ENCODE data around the gene SPATA16.
A peak's percentile ranks its signal among the peaks of the same experiment; 100 is the strongest.
"Not testable (repeated sequence)": the region's sequence is repeated elsewhere in the genome, so short reads cannot be mapped to it uniquely, and the experiment has no call there.

The SPATA16 gene

DNA sequence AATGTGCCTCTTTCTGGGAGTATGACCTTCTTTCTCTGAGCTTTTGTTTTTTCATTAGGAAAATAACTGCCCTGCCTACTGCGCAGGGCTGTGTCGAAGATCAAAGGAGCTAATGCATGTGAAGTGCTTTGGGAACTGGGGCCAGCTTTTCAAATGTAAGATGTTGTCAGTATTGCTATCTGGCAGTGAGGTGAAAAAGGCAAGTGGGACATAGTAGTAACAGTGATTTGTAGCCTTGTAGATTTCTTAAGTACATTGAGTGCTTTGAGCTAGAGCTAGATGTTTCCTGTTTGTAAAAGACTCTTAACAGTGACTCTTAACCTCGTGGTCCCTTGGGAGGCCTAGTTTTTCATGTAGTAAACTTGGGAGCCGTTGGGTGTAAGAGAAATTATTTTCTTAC, 264.0 kb downstream of the SPATA16 start:
- no peak for DNase-seq (ENCODE audit: low spot score)

DNA sequence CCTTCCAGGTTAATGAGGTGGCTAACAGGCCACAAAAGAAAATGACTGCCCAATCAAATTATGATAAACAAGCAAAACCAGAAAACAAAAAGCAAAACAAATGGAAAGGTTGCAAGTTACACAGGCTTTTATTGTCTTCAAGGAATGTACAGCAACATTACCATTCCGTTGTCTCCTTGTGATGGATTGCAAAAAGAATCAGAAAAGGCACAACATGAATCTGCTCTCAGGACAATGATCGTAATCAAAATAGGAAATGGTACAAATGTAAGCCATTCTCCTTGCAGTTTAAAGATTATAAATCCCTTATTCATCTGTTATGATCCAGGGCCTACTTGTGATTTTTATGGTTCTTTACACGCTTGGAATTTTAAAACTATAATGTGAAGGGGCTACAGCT, 264.7 kb downstream of the SPATA16 start:
- no peak for DNase-seq (ENCODE audit: low spot score)

DNA sequence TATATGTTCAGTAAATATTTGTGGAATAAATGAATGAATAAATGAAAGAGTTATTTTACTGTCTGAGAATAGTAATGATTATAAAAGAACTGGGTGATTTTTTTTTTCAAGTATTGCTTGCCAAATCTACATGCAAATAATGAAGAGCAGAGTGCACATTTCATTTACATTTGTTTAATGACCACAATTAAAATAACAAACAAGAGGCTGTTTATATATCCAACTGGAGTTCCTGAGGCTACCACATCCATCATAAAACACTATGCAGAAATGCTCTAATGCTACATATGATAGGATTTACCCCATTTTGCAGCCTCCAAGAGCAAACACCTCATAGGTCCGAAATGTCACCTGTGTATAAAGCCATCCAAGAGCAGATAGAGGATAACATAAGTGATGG, 266.0 kb downstream of the SPATA16 start:
- no peak for DNase-seq (ENCODE audit: low spot score)

GRCh38 chr3:172869784-172870518, 271.1 kb downstream of the SPATA16 start:
- no peak for DNase-seq (ENCODE audit: low spot score)

- DNase-seq (ENCODE audit: low spot score) = no peak
Observed at GRCh38 chr3:172869368-172869771, 271.7 kb downstream of the SPATA16 start.

DNA sequence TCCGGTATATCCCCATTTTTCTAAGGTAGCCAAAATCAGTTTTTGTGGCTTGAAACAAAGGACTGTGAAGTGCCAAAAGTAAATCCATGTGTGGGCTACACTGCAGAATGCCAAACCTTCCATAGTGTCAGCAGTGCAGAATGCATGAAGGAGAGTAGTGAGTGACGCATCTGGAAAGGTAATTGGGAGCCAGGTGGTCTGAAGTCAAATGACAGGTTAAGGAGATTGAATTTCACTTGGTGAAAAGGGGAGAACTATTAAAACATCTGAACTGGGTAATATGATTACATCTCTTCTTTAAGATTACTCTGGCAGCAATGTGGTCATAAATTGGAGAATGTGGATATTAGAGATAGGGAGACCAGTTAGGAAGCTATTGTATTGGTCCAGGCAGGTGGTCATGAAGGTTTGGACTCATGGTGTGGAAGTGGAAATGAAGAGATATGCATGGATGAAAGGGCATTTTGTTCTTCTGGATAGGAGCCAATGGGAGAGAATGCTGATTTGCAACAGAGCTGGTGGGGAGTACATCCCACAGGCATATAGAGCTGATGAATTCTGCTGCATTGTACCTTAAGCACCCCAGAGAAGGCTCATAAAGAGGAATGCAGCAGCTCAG, 272.3 kb downstream of the SPATA16 start:
- no peak for DNase-seq (ENCODE audit: low spot score)

DNA sequence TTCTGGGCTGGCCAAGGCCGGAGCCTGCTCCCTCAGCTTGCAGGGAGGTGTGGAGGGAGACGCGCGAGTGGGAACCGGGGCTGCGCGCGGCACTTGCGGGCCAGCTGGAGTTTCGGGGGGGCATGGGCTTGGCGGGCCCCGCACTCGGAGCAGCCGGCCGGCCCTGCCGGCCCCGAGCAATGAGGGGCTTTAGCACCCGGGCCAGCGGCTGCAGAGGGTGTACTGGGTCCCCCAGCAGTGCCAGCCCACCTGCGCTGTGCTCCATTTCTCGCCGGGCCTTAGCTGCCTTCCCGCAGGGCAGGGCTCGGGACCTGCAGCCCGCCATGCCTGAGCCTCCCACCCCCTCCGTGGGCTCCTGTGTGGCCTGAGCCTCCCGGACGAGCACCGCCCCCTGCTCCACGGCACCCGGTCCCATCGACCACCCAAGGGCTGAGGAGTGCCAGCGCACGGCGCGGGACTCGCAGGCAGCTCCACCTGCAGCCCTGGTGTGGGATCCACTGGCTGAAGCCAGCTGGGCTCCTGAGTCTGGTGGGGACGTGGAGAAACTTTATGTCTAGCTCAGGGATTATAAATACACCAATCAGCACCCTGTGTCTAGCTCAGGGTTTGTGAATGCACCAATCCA, 274.2 kb downstream of the SPATA16 start:
- DNase-seq (ENCODE audit: low spot score) = not testable (repeated sequence)

DNA sequence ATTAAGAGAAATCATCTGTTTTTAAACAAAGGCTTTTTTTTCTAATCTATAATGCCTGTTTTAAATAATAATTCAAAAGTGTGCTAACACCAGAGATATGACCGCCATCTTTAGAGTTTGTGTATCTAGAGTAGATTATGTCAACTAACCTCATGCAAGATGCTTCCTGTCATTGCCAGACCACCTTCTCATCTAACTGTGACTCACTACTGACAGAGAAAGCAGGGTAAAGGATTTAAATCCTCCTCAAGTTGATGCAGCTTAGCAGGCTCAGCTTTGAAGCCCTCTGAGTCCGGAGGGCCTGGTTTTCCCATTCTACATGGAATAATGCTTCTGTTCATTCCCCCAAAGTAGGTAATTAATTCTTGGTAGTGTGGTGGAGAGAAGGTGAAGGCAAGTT, 282.0 kb downstream of the SPATA16 start:
- no peak for DNase-seq (ENCODE audit: low spot score)

- peak; percentile 66 for DNase-seq (ENCODE audit: low spot score)
Observed at GRCh38 chr3:172856795-172857742, 284.0 kb downstream of the SPATA16 start.

DNA sequence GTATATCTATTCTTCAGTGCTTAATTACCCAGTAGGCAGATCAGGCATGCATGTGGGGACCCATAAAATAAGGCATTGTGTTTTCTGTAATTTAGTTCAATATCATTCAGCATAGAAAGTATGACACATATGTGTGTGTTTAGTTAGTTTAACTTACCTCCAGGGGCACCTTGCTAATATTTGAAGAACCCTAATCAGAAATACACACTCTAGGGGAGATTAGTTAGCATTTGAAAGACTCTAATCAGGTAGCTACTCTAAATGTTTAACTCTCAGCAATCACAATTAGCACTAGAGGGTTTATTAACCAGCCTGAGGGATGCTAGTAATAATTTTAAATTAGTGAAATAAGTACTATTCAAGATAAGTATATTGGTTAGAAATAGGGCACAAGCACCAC, 286.0 kb downstream of the SPATA16 start:
- DNase-seq (ENCODE audit: low spot score) = no peak

- DNase-seq (ENCODE audit: low spot score) = no peak
Observed at GRCh38 chr3:172853921-172854666, 286.9 kb downstream of the SPATA16 start.

GRCh38 chr3:172853005-172853404, 288.0 kb downstream of the SPATA16 start:
- DNase-seq (ENCODE audit: low spot score) = no peak

DNA sequence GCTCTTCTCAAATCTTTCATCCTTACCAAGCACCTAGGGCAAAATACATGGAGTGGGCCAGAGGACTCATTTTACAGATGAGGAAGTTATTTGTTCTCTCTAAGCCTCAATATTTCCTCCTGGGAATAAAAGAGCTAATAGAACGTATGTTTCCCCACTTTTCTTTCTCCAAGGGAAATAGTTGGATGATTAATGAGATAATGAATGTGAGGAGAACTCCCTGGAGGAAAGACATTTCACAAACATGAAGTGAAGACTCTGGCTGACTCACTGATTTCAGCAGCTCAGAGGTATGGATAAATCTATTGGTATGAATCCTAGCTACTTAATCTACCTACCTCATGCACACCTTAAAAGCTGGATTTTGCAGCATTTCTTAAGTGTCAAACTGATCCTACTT, 292.1 kb downstream of the SPATA16 start:
- DNase-seq (ENCODE audit: low spot score) = no peak

GRCh38 chr3:172847292-172847691, 293.7 kb downstream of the SPATA16 start:
- DNase-seq (ENCODE audit: low spot score) = no peak

GRCh38 chr3:172846706-172847105, 294.3 kb downstream of the SPATA16 start:
- DNase-seq (ENCODE audit: low spot score) = no peak

DNA sequence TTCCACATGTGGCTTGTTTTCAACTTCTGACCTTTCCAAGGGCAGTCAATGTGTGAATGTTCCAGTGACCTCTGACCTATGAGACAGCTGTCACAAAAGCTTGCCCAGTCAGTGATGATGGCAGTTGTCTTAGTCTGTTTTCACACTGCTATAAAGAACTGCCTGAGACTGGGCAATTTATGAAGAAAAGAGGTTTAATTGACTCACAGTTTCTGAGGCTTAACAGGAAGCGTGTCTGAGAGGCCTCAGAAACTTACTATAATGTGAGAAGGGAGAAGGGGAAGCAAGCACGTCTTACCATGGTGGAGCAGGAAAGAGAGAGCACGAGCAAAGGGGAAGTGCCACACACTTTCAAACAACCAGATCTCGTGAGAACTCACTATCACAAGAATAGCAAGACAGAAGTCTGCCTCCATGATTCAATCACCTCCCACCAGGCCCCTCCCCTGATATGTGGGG, 294.9 kb downstream of the SPATA16 start:
- no peak for DNase-seq (ENCODE audit: low spot score)

GRCh38 chr3:172844428-172844827, 296.6 kb downstream of the SPATA16 start:
- DNase-seq (ENCODE audit: low spot score) = no peak

DNA sequence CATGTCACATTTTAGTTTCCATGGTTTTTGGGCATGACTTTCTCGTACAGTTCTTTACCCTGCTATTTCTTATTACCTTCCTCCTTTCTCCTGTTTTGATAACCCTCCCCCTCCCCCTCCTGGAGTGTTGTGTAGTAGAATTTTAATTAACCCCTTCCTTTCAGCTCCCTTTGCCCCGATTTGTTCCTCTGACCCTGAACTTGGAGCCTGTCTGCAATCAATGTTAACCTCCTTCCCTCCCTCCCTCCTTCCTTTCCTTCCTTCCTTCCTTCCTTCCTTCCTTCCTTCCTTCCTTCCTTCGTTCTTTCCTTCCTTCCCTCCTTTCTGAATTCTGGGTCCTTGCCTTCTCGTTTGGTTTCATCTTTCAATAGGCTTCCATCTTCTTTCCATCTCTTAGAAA, 300.1 kb downstream of the SPATA16 start:
- DNase-seq (ENCODE audit: low spot score) = no peak

DNA sequence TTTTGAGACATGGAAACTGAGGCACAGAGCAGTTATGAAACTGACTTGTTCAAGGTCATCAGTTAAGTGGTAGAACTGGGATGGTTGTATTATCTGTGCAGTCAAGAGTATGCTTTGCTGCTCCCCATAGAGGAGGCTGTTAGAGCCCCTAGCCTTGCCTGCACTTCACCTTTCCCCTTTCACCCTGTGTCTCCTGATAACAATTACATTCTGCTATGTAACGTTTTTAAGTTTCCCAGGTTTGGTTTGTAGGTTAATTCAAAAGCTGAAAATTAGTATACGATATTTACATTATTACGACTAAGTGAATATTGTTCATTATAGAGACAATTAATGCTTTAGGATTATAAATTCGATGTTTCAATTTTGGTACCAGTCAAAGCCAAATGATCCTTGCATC, 300.6 kb downstream of the SPATA16 start:
- no peak for DNase-seq (ENCODE audit: low spot score)

GRCh38 chr3:172839679-172840078, 301.4 kb downstream of the SPATA16 start:
- DNase-seq (ENCODE audit: low spot score) = no peak
